Psoas muscle (tissue), 8 donors: ENCODE measurements around the gene SERPINA3. TPM values are rescaled to one million over a fixed set of nuclear protein-coding genes. Genes with fewer than 3 reads are reported as not detected.

Source experiments
- ATAC-seq, 4 donors: fragments of 200-7000 bp; cut with Tn5 transposase; one replicate each; pipeline ENCODE4 v1.9.1; 2020; ENCODE audit warnings: moderate library complexity in 3 of 4, mild to moderate bottlenecking in 2 of 4
- DNase-seq, 2 donors: peaks; one replicate each; pipeline ENCODE4 v3.0.0-alpha.2; 2020
- H3K27ac ChIP-seq: fragments of 200-600 bp; one replicate; pipeline ENCODE4 v1.8.0; 2022
- H3K27me3 ChIP-seq, 3 donors: fragments of 200-600 bp in 1 of 3; one replicate each; pipeline versions ENCODE4 v1.6.1 to v1.8.0; 2013 to 2022; ENCODE audit warnings: low read length in 2 of 3, mild to moderate bottlenecking in 2 of 3, moderate library complexity in 1 of 3; ENCODE audit not compliant: insufficient read depth in 3 of 3
- H3K36me3 ChIP-seq, 2 donors: fragments of 200-600 bp in 1 of 2; one replicate each; pipeline versions ENCODE4 v1.6.1 to v1.8.0; 2013 to 2022; ENCODE audit warnings: low read depth in 1 of 2, mild to moderate bottlenecking in 1 of 2, moderate library complexity in 1 of 2; ENCODE audit not compliant: insufficient read depth in 1 of 2
- H3K4me1 ChIP-seq: fragments of 200-600 bp; one replicate; pipeline ENCODE4 v1.8.0; 2022
- H3K4me3 ChIP-seq: fragments of 200-600 bp; one replicate; pipeline ENCODE4 v1.8.0; 2022; ENCODE audit warnings: mild to moderate bottlenecking
- H3K9me3 ChIP-seq: fragments of 200-600 bp; one replicate; pipeline ENCODE4 v1.8.0; 2022
- WGBS, 3 donors: extraction: QIAGEN DNeasy Blood & Tissue Kit; methylation state at CpG; one replicate each; pipeline versions ENCODE4 v1.1.6 to v1.1.7; 2013; 5-methylcytosine and 5-hydroxymethylcytosine counted together
- intact Hi-C, 2 donors: fragments of 100-400 bp; cut with DNase I; formaldehyde crosslinking; loops; one replicate each; pipeline versions ENCODE4 v1.11.0 to v1.14.2; 2022
- long read RNA-seq, 2 donors: library from polyadenylated mRNA; unstranded; transcript quantifications; one replicate each; pipeline ENCODE4 v2.0.0, GENCODE V29; 2021
- polyA plus RNA-seq, 3 donors: library from polyadenylated mRNA; stranded (reverse); fragments of 200-250 nt; gene quantifications; one replicate each; pipeline ENCODE4 v1.2.3, GENCODE V29; 2013
- total RNA-seq, 4 donors: library from RNA; stranded (reverse); fragmentation: NEBNext Ultra II Directional in 2 of 4; extraction: Animal tissue kit (Norgen Biotek cat#: 25700) in 2 of 4; gene quantifications; one replicate each; pipeline versions ENCODE4 v1.2.1 to v1.2.4, GENCODE V29; 2021 to 2023
- TF ChIP-seq, protein P1 (sequence below): fragments of 200-600 bp; IDR thresholded peaks from one replicate; pipeline ENCODE4 v1.8.0; 2022; ENCODE audit warnings: antibody characterized with exemption
- donor health status: healthy with polysubstance abuse.
- donor health status: DM: no; HTN: no; CAD: no; lungs with moderate emphysema.
- donor health status: Bipolar disorder and iron deficiency.
- donor health status: healthy.
- donor health status: DM: yes; HTN: yes; CAD: no.
- donor health status: DM: no; HTN: no; CAD: no.
- donor health status: DM: no; HTN: no; CAD: no.
- donor health status: DM: yes; HTN: yes; CAD: no.

SERPINA3 gene
- 1,000 to 10,000 TPM in 1 of 4 donors, 100 to 1,000 TPM in 1, 10 to 100 TPM in 1, 1 to 10 TPM in 1; 5.5 to 1,141 (median 125) TPM for total RNA-seq
- polyA plus RNA-seq, result 100 to 1,000 TPM in 2 of 3 donors, 10 to 100 TPM in 1; 45.7 to 360 (median 186) TPM
- long read RNA-seq, donor 1, partial matches to known transcripts, result 0 of 3 reads
- long read RNA-seq, donor 1, other reads (novel, unspliced or antisense), result 0 of 3 reads
- long read RNA-seq, donor 2, transcript SERPINA3-204 (3 exons, 2,420 nt), result minor isoform, 7 of 102 reads
- long read RNA-seq, donor 2, transcript SERPINA3-201 (5 exons, 1,589 nt), result major isoform, 63 of 102 reads
- long read RNA-seq, donor 2, transcript SERPINA3-202 (5 exons, 1,581 nt), result minor isoform, 27 of 102 reads
- long read RNA-seq, donor 2, partial matches to known transcripts, result 0 of 102 reads
- long read RNA-seq, donor 2, other reads (novel, unspliced or antisense), result 4 of 102 reads

DNA sequence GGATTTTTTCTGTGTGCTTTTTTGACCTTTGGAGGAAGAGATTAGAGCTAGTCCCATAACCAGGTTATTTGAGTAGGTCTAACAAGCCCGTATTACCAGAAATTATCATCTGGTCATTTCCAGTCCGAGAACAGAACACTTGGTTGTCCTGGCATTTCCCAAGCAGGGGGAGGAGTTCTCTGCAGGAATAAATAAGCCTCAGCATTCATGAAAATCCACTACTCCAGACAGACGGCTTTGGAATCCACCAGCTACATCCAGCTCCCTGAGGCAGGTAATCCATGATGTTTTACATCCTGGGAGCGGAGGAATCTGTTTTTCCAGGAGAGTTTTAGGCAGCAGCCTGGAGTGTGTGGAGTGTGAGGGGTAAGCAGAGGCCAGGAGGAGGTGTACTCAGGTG, at the start of gene SERPINA3:
Gene SERPINA3 (plus strand): TSS at position 218 of the 400 bp plus-strand sequence. CDS start 2,051 bp downstream, outside the sequence.
- no peak within 1 kb of the TSS for H3K27ac ChIP-seq
- peaks cover 4% of the 10 kb centered on the region for H3K9me3 ChIP-seq
- no peaks in the 10 kb centered on the region for H3K36me3 ChIP-seq
- DNase-seq (no peak), ATAC-seq (peak in 3 of 4 donors; percentile 27 to 58 (median 42))
- H3K27me3 ChIP-seq, result peaks cover 0 to 2% (median 0%) of the 10 kb centered on the region in 3 donors
- TF ChIP-seq, protein P1, sequence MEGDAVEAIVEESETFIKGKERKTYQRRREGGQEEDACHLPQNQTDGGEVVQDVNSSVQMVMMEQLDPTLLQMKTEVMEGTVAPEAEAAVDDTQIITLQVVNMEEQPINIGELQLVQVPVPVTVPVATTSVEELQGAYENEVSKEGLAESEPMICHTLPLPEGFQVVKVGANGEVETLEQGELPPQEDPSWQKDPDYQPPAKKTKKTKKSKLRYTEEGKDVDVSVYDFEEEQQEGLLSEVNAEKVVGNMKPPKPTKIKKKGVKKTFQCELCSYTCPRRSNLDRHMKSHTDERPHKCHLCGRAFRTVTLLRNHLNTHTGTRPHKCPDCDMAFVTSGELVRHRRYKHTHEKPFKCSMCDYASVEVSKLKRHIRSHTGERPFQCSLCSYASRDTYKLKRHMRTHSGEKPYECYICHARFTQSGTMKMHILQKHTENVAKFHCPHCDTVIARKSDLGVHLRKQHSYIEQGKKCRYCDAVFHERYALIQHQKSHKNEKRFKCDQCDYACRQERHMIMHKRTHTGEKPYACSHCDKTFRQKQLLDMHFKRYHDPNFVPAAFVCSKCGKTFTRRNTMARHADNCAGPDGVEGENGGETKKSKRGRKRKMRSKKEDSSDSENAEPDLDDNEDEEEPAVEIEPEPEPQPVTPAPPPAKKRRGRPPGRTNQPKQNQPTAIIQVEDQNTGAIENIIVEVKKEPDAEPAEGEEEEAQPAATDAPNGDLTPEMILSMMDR, result no peak
- intact Hi-C loops, result no loop called here
- H3K4me1 ChIP-seq, result no peaks in the 10 kb centered on the region
- WGBS, 3 donors, result 40 to 45% (median 42%) methylated on average over 4 of the region's 4 CpGs
- no peak within 1 kb of the TSS for H3K4me3 ChIP-seq

DNA sequence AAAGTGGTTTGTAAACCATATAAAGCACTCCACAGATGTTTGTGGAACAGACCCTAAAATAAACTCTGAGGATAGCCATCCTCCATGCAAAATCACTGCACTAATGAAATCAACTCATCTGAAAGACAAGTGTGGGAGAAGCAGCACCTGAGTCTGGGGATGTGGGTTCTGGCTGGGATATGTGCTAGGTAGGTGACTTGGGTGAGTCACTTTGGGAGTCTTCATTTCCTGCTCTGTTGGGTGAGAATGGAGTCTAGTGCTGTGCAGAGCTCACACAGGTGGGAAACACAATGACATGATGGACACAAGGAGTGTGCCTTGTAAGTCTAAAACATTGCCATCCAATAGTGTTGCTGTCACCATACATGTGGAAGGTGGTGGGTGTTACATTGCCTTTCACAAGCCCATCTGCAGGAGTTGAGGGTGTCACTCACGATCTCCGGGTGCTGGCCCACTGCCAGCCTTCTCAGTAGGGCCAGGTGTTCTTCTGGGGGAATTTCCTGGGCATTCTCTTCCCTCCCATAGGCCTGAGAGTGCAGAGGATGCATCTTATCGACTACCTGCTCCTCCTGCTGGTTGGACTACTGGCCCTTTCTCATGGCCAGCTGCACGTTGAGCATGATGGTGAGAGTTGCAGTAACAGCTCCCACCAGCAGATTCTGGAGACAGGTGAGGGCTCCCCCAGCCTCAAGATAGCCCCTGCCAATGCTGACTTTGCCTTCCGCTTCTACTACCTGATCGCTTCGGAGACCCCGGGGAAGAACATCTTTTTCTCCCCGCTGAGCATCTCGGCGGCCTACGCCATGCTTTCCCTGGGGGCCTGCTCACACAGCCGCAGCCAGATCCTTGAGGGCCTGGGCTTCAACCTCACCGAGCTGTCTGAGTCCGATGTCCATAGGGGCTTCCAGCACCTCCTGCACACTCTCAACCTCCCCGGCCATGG, 49.0 kb upstream of the SERPINA3 start:
- DNase-seq (no peak), ATAC-seq (no peak)
- TF ChIP-seq, protein P1, result no peak
- H3K36me3 ChIP-seq, result no peaks in the 10 kb centered on the region
- WGBS, 3 donors, result 85 to 87% (median 85%) methylated on average over 16 of the region's 16 CpGs
- intact Hi-C loops, result no loop called here
- H3K9me3 ChIP-seq, result no peaks in the 10 kb centered on the region
- H3K27me3 ChIP-seq, result peaks cover 0 to 5% (median 0%) of the 10 kb centered on the region in 3 donors
- no peaks in the 10 kb centered on the region for H3K4me1 ChIP-seq
- H3K4me3 ChIP-seq, result no peak overlapping the region
- no peak overlapping the region for H3K27ac ChIP-seq

DNA sequence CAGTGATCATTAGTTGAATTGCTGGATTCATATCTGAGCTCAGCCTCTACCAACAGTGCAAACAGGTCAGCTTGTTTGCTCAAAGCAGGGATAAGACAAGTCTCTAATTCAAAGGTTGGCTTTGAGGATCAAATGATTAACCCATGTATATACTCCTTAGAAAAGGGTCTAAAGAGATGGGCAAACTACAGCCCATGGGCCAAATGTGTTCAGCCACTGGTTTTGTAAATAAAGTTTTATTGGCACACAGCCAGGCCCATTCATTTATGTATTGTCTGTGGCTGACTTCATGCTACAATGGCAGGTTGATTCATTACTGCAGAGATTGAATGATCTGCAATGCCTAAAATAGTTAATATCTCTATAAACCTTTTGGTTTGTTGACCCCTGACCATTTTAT, 47.8 kb upstream of the SERPINA3 start:
- no peak overlapping the region for H3K27ac ChIP-seq
- TF ChIP-seq, protein P1, result no peak
- H3K36me3 ChIP-seq, result no peaks in the 10 kb centered on the region
- H3K27me3 ChIP-seq, result peaks cover 0 to 5% (median 0%) of the 10 kb centered on the region in 3 donors
- intact Hi-C loops, result no loop called here
- no peak for DNase-seq
- H3K4me3 ChIP-seq, result no peak overlapping the region
- H3K9me3 ChIP-seq, result no peaks in the 10 kb centered on the region
- H3K4me1 ChIP-seq, result no peaks in the 10 kb centered on the region
- ATAC-seq, result no peak

DNA sequence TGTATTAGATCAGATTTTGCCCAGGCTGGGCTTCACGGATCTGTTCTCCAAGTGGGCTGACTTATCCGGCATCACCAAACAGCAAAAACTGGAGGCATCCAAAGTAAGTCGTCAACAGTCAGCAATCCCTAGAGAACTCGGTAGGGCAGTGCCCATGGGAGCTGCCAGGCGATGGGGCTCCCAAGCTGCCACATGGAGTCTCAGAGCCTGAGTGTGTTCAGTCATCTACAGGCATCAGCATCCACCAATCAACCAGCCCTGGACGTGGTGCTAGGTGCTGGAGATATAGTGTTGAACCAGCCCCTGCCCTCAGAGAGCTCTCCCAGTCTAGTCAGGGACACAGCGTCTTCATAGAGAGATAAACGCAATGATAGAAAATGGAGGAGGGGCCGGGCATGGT, 44.0 kb upstream of the SERPINA3 start:
- 81 to 87% (median 84%) methylated on average over 9 of the region's 9 CpGs for WGBS, 3 donors

More for the DNA sequence above, 44.0 kb upstream of the SERPINA3 start:
- Histone ChIP-seq H3K4me1 (no peaks in the 10 kb centered on the region), H3K9me3 (no peaks in the 10 kb centered on the region), H3K27ac (no peak overlapping the region), H3K4me3 (no peak overlapping the region), H3K36me3 (no peaks in the 10 kb centered on the region), H3K27me3 (peaks cover 0 to 5% (median 0%) of the 10 kb centered on the region in 3 donors)
- TF ChIP-seq, protein P1, result no peak
- no peak for ATAC-seq
- intact Hi-C loops, result no loop called here
- DNase-seq, result no peak
